HepG2 (cell line): ENCODE data around the gene NUDT3. TPM values are rescaled to one million over a fixed set of nuclear protein-coding genes. Genes with fewer than 3 reads are reported as not detected.

Experiments
- FOXA1 ChIP-seq, 2 experiments: fragments of 450-650 bp in 1 of 2; sonication (generic) in 1 of 2; formaldehyde crosslinking in 1 of 2; IDR thresholded peaks; 2 replicates each; pipeline versions ENCODE4 v1.4.0 to v1.6.1; 2016 to 2020; ENCODE audit warnings: missing genetic modification reagents in 1 of 2
- GTF2F1 ChIP-seq: fragments of 150-350 bp; IDR thresholded peaks from 2 replicates; pipeline ENCODE4 v1.6.1; 2014; ENCODE audit warnings: low read length
- GTF3A ChIP-seq: sonication (generic); formaldehyde crosslinking; conservative IDR thresholded peaks from 2 replicates; pipeline ENCODE4 v1.4.0; 2020; ENCODE audit warnings: mild to moderate bottlenecking, missing genetic modification reagents
- HBP1 ChIP-seq: IDR thresholded peaks from 2 replicates; pipeline ENCODE4 v1.6.1; 2016; ENCODE audit warnings: low read depth, control low read depth
- HNF4A ChIP-seq: sonication (generic); formaldehyde crosslinking; IDR thresholded peaks from 2 replicates; pipeline ENCODE4 v1.4.0; 2020; ENCODE audit warnings: missing genetic modification reagents
- KLF13 ChIP-seq: sonication (generic); formaldehyde crosslinking; IDR thresholded peaks from 2 replicates; pipeline ENCODE4 v1.4.0; 2020; ENCODE audit warnings: mild to moderate bottlenecking, missing genetic modification reagents
- MAF1 ChIP-seq: sonication (generic); formaldehyde crosslinking; IDR thresholded peaks from 2 replicates; pipeline ENCODE4 v1.5.0; 2020; ENCODE audit warnings: missing genetic modification reagents, borderline replicate concordance
- MYNN ChIP-seq: sonication (generic); formaldehyde crosslinking; IDR thresholded peaks from 2 replicates; pipeline ENCODE4 v1.4.0; 2020; ENCODE audit warnings: mild to moderate bottlenecking, low read depth, missing genetic modification reagents
- NR2F1 ChIP-seq, 2 experiments: fragments of 450-650 bp in 1 of 2; formaldehyde crosslinking in 1 of 2; IDR thresholded peaks; 2 replicates each; pipeline versions ENCODE4 v1.5.0 to v1.6.1; 2016 to 2020; ENCODE audit warnings: mild to moderate bottlenecking in 1 of 2, missing compliant biosample characterization in 1 of 2, missing genetic modification reagents in 1 of 2, moderate library complexity in 1 of 2
- PRMT3 ChIP-seq: sonication (generic); formaldehyde crosslinking; IDR thresholded peaks from 2 replicates; pipeline ENCODE4 v1.8.1; 2022; ENCODE audit warnings: low read depth, mild to moderate bottlenecking, moderate library complexity, missing genetic modification reagents, borderline replicate concordance
- RAD21 ChIP-seq: fragments of 450-650 bp; formaldehyde crosslinking; IDR thresholded peaks from 2 replicates; pipeline ENCODE4 v1.5.0; 2020; ENCODE audit warnings: mild to moderate bottlenecking
- REPIN1 ChIP-seq: sonication (generic); formaldehyde crosslinking; IDR thresholded peaks from 2 replicates; pipeline ENCODE4 v1.8.0; 2022; ENCODE audit warnings: missing genetic modification reagents, low read depth, mild to moderate bottlenecking, borderline replicate concordance
- SAFB2 ChIP-seq: sonication (generic); formaldehyde crosslinking; IDR thresholded peaks from 2 replicates; pipeline ENCODE4 v1.5.1; 2020; ENCODE audit warnings: missing genetic modification reagents, low read depth, mild to moderate bottlenecking, borderline replicate concordance
- SNAI1 ChIP-seq: sonication (generic); formaldehyde crosslinking; IDR thresholded peaks from 2 replicates; pipeline ENCODE4 v1.5.0; 2020; ENCODE audit warnings: mild to moderate bottlenecking, missing genetic modification reagents, borderline replicate concordance
- SP1 ChIP-seq, 2 experiments: fragments of 450-650 bp in 1 of 2; sonication (generic) in 1 of 2; formaldehyde crosslinking in 1 of 2; IDR thresholded peaks; 2 replicates each; pipeline versions ENCODE4 v1.4.0 to v1.6.1; 2016 to 2020; ENCODE audit warnings: missing genetic modification reagents in 1 of 2
- ZFX ChIP-seq: sonication (generic); formaldehyde crosslinking; IDR thresholded peaks from 2 replicates; pipeline ENCODE4 v1.4.0; 2020; ENCODE audit warnings: mild to moderate bottlenecking, low read depth, missing genetic modification reagents, moderate library complexity
- ZNF160 ChIP-seq: sonication (generic); formaldehyde crosslinking; IDR thresholded peaks from 2 replicates; pipeline ENCODE4 v1.8.0; 2022; ENCODE audit warnings: mild to moderate bottlenecking, inconsistent platforms, missing genetic modification reagents
- ZNF33A ChIP-seq: sonication (generic); formaldehyde crosslinking; IDR thresholded peaks from 2 replicates; pipeline ENCODE4 v1.5.1; 2020; ENCODE audit warnings: missing genetic modification reagents, mild to moderate bottlenecking, moderate library complexity, borderline replicate concordance
- ZNF607 ChIP-seq: sonication (generic); formaldehyde crosslinking; IDR thresholded peaks from 2 replicates; pipeline ENCODE4 v1.5.1; 2020; ENCODE audit warnings: missing genetic modification reagents, mild to moderate bottlenecking, borderline replicate concordance
- ZSCAN12 ChIP-seq: sonication (generic); formaldehyde crosslinking; IDR thresholded peaks from 2 replicates; pipeline ENCODE4 v1.9.0; 2021; ENCODE audit warnings: mild to moderate bottlenecking, missing genetic modification reagents
- ZSCAN29 ChIP-seq: sonication (generic); formaldehyde crosslinking; conservative IDR thresholded peaks from 2 replicates; pipeline ENCODE4 v1.4.0; 2020; ENCODE audit warnings: mild to moderate bottlenecking, missing genetic modification reagents
- polyA plus RNA-seq, 8 experiments: library from polyadenylated mRNA; depleted of rRNA in 3 of 8; stranded (reverse) in 7 of 8; unstranded in 1 of 8; fragments of >200 nt; fragmentation: Illumina TruSeq in 4 of 8; extraction: Trizol in 4 of 8; gene quantifications; 2 replicates each; pipeline versions ENCODE4 v1.2.1 to v1.2.3, GENCODE V29; 2011 to 2016; ENCODE audit warnings: low read depth in 4 of 8, missing spikeins in 1 of 8, mixed read lengths in 1 of 8; ENCODE audit not compliant: insufficient read depth in 1 of 8
- total RNA-seq, 5 experiments: library from RNA; depleted of rRNA; stranded (reverse); fragments of >200 nt; fragmentation: Illumina TruSeq; extraction: Trizol; gene quantifications; 2 replicates each; pipeline ENCODE4 v1.2.3, GENCODE V29; 2016; ENCODE audit warnings: low read depth in 1 of 5
- TF ChIP-seq, protein P1 (sequence below), 2 experiments: sonication (generic) in 1 of 2; formaldehyde crosslinking in 1 of 2; IDR thresholded peaks; 2 replicates each; pipeline versions ENCODE4 v1.4.0 to v1.6.1; 2016 to 2020; ENCODE audit warnings: borderline replicate concordance in 1 of 2, low read depth in 1 of 2, mild to moderate bottlenecking in 1 of 2, missing genetic modification reagents in 1 of 2
- TF ChIP-seq, protein P2 (sequence below): sonication (generic); formaldehyde crosslinking; IDR thresholded peaks from 2 replicates; pipeline ENCODE4 v1.4.0; 2020; ENCODE audit warnings: mild to moderate bottlenecking, missing genetic modification reagents

The NUDT3 gene
- total and polyA plus RNA-seq, 2 of the 13 experiments (the other 11 are each of a cell fraction or from before 2014, with no cell fraction given) = 20.2 to 20.6 TPM

DNA sequence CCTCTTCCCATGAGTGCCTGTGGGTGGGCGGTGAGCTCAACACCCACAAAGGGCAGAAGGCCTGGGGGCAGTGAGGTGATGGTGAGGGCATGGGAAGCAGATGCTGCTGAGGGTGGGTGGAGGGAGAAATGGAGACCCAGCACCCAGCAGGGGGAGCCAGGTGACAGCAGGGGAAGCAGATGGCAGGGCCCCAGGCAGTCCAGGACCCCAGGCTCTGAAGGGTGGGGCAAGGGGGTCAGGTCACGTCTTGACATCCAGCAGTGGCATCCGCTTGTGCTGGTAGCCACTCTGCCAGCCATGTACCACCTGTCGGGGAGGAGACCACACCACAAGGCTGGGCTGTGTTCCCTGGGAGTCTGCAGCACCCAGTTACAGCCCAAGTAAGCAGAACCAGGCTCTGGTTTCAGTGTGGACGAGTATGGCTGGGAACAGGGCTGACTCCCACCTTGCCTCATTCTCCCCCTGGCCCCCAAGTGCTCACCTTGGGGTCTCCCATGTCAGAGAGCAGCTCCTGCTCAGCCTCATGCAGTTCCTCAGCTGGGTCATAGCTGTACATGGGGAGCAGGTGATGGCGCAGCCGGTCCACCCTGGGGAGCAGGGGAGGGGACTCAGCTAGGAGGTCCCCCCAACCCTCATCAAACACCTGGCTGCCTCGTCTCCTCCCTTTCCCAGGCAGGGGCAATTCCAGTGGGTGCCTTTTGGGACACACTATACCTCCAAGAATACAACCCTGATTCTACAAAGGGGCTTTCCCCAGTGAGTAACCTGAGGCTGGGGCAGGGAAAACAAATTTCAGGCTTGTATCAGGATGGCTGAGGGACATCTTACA lies 145.7 kb downstream of the NUDT3 start (continued):
- TF ChIP-seq, protein P1, sequence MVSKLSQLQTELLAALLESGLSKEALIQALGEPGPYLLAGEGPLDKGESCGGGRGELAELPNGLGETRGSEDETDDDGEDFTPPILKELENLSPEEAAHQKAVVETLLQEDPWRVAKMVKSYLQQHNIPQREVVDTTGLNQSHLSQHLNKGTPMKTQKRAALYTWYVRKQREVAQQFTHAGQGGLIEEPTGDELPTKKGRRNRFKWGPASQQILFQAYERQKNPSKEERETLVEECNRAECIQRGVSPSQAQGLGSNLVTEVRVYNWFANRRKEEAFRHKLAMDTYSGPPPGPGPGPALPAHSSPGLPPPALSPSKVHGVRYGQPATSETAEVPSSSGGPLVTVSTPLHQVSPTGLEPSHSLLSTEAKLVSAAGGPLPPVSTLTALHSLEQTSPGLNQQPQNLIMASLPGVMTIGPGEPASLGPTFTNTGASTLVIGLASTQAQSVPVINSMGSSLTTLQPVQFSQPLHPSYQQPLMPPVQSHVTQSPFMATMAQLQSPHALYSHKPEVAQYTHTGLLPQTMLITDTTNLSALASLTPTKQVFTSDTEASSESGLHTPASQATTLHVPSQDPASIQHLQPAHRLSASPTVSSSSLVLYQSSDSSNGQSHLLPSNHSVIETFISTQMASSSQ (IDR thresholded peaks at IDR 0.05; ENCODE audit: low read depth) = no peak
- TF ChIP-seq, protein P1 (CRISPR knock-in tag; IDR thresholded peaks at IDR 0.05; ENCODE audit: borderline replicate concordance) = peak; percentile 43; the same call in 1 of the 2 replicates
- TF ChIP-seq ZFX (no peak), NR2F1 (CRISPR knock-in tag; IDR thresholded peaks at IDR 0.05) (no peak), ZSCAN29 (CRISPR knock-in tag) (no peak), RAD21 (peak; percentile 79), MAF1 (CRISPR knock-in tag) (no peak), SAFB2 (CRISPR knock-in tag) (no peak), SP1 (IDR thresholded peaks at IDR 0.05) (no peak), SP1 (CRISPR knock-in tag; IDR thresholded peaks at IDR 0.05) (0 out of 2 replicates have a peak, but pooled peaks have one; percentile 10), GTF3A (CRISPR knock-in tag) (0 out of 2 replicates have a peak, but pooled peaks have one; percentile 53), HBP1 (CRISPR knock-in tag) (no peak), SNAI1 (CRISPR knock-in tag) (no peak), KLF13 (no peak), HNF4A (CRISPR knock-in tag) (peak; percentile 31; the same call in 1 of the 2 replicates), PRMT3 (no peak), ZNF33A (CRISPR knock-in tag) (no peak), ZSCAN12 (CRISPR knock-in tag) (no peak), ZNF607 (CRISPR knock-in tag) (no peak), ZNF160 (CRISPR knock-in tag) (no peak), GTF2F1 (no peak), REPIN1 (CRISPR knock-in tag) (0 out of 2 replicates have a peak, but pooled peaks have one; percentile 47), MYNN (CRISPR knock-in tag) (no peak), FOXA1 (IDR thresholded peaks at IDR 0.05) (no peak), FOXA1 (CRISPR knock-in tag; IDR thresholded peaks at IDR 0.05) (peak; percentile 7; the same call in 1 of the 2 replicates)
- TF ChIP-seq, protein P2, sequence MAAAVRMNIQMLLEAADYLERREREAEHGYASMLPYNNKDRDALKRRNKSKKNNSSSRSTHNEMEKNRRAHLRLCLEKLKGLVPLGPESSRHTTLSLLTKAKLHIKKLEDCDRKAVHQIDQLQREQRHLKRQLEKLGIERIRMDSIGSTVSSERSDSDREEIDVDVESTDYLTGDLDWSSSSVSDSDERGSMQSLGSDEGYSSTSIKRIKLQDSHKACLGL = no peak
